ENCODE data around the gene KCND1. TPM values are rescaled to one million over a fixed set of nuclear protein-coding genes. Genes with fewer than 3 reads are reported as not detected.

KCND1 gene
- total RNA-seq, 1 donor from 2014 or later: 3.0 TPM

DNA sequence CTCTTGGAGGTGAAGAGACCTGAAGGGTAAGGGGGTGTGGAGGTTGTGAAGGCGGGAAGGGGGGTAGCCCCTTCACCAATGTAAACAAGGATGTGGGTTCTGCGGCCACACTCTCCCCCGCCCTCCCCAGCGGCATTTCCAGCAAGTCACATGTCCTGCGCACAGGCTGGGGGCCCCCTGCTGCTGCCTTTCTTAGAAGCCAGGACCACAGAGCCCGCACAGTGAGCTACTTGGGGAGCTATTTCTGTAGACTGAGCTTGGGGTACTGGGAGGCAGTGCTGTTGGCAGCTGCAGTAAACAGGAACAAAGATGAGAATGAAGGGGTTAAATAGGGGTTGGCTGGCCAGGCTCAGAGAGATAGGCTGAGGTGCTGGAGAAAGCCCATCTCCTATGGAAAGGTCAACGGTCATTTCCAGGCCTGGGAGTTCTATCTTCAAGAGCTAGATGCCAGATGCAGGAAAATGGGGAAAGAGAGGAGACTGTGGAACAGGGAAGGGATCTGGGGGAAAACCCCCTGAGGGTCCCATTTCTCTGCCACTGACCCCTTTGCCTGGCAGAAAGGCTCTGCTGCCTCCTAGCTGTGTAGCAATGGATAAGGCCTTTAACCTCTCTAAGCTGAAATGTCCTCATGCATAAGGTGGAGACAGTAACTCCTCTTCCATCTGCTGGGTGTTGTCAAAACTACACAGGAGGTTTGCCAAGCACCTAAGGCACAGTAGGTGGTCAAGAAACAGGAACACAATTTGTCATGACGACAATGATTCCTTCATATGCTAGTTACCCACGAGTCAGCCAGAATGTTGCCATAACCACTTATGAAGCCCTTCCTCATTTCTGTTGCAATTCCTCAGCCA is 34.4 kb downstream of the KCND1 start:
- no peaks in the 10 kb centered on the region for H3K4me1 Mint-ChIP-seq (ENCODE audit: unreplicated experiment)
- no peak for DNase-seq (ENCODE audit: extremely low spot score, unreplicated experiment)
- no peak overlapping the region for H3K4me3 Mint-ChIP-seq
- TF ChIP-seq, protein P1, sequence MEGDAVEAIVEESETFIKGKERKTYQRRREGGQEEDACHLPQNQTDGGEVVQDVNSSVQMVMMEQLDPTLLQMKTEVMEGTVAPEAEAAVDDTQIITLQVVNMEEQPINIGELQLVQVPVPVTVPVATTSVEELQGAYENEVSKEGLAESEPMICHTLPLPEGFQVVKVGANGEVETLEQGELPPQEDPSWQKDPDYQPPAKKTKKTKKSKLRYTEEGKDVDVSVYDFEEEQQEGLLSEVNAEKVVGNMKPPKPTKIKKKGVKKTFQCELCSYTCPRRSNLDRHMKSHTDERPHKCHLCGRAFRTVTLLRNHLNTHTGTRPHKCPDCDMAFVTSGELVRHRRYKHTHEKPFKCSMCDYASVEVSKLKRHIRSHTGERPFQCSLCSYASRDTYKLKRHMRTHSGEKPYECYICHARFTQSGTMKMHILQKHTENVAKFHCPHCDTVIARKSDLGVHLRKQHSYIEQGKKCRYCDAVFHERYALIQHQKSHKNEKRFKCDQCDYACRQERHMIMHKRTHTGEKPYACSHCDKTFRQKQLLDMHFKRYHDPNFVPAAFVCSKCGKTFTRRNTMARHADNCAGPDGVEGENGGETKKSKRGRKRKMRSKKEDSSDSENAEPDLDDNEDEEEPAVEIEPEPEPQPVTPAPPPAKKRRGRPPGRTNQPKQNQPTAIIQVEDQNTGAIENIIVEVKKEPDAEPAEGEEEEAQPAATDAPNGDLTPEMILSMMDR (conservative IDR thresholded peaks at IDR 0.05): no peak
- H3K27ac Mint-ChIP-seq: no peak overlapping the region
- H3K36me3 Mint-ChIP-seq: peaks cover 12% of the 10 kb centered on the region
- H3K9me3 Mint-ChIP-seq: peaks cover 4% of the 10 kb centered on the region
- H3K27me3 Mint-ChIP-seq: no peaks in the 10 kb centered on the region

DNA sequence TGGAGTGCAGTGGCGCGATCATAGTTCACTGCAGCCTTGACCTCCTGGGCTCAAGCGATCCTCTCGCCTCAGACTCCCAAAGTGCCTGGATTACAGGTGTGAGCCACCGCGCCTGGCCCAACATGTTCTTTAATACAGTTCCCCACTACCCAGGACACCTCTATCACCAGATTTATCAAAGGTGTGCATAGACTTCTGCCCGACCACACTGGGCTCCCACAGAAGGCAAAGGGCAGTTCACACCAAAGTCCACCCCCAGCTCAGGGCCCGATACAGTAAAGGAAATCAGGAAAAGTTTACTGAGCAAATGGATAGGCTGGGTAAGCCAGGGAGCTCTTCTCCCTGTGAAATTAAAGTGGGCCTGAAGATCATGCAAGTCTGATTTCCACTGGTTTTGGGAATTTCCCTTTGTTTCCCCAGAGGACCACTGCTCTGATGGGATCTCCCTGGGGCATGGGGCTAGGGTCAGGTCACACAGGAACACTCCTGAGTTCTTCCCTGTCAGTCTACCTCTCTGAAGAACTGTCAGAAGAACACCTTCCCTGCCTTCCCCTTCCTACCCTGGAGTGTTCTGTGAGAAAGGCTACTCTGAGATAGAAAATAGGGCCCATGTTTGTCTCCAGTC is 35.1 kb downstream of the KCND1 start:
- Mint-ChIP-seq H3K4me3 (no peak overlapping the region), H3K27me3 (no peaks in the 10 kb centered on the region), H3K36me3 (peaks cover 12% of the 10 kb centered on the region), H3K9me3 (peaks cover 4% of the 10 kb centered on the region), H3K27ac (no peak overlapping the region), H3K4me1 (ENCODE audit: unreplicated experiment) (no peaks in the 10 kb centered on the region)
- TF ChIP-seq, protein P1 (conservative IDR thresholded peaks at IDR 0.05): no peak
- no peak for DNase-seq (ENCODE audit: extremely low spot score, unreplicated experiment)

DNA sequence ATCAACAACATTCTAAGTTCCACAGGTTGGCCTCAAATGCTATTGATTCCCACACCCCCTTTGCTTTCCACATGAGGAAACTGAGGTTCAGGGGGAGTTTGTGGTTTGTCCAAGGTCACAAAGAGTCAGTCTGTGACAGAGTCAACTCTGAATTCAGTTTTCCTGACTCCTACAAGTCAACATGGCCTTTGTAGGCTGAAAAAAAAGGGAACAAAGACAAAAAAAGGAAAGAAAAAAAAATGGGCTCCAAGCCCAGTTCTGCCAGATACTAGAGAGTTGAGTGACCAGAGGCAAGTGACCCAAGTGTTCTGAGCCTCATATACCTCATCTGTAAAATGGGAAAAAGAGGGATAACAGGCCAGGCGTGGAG is 36.4 kb downstream of the KCND1 start:
- no peaks in the 10 kb centered on the region for H3K27me3 Mint-ChIP-seq
- TF ChIP-seq, protein P1 (conservative IDR thresholded peaks at IDR 0.05): no peak
- peaks cover 14% of the 10 kb centered on the region for H3K36me3 Mint-ChIP-seq
- DNase-seq (ENCODE audit: extremely low spot score, unreplicated experiment): no peak
- H3K4me3 Mint-ChIP-seq: no peak overlapping the region
- peaks cover 4% of the 10 kb centered on the region for H3K9me3 Mint-ChIP-seq
- no peaks in the 10 kb centered on the region for H3K4me1 Mint-ChIP-seq (ENCODE audit: unreplicated experiment)
- H3K27ac Mint-ChIP-seq: no peak overlapping the region

DNA sequence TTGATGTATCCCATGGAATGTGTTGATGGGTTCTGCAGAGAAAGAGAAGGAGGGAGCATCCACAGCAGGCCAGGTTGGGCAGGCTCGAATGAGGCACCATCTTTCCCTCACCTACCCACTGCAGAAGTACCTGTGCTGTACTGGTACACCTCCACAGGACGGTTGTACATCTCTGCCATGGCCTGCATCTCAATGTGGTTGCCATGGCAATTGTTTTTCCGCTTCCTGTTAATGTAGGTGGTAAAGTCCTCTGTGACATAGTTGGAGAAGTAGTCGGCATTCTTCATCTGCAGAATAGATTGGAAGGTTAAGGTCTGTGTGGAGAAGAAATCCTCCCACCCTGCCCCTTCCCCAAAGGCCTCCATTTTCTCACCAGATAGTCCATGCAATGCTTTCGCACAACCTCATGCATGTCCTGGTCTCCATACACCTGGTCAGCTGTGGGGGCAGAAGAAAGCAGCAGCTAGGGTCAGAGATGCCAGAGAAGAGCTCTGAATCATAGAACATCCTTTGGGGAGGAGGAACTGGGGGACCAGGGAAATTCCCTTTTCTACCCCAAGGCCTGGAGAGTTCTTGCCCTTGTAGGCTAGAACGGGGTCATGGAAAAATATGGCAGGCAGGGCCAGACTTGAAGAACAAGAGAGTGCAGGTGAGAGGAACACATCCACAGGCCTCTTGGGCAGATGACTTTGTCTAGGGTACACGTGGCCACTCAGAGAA is 36.9 kb downstream of the KCND1 start:
- H3K4me1 Mint-ChIP-seq (ENCODE audit: unreplicated experiment): no peaks in the 10 kb centered on the region
- no peak overlapping the region for H3K27ac Mint-ChIP-seq
- no peak overlapping the region for H3K4me3 Mint-ChIP-seq
- no peak for DNase-seq (ENCODE audit: extremely low spot score, unreplicated experiment)
- TF ChIP-seq, protein P1 (conservative IDR thresholded peaks at IDR 0.05): no peak
- H3K9me3 Mint-ChIP-seq: peaks cover 4% of the 10 kb centered on the region
- H3K36me3 Mint-ChIP-seq: peaks cover 17% of the 10 kb centered on the region
- H3K27me3 Mint-ChIP-seq: no peaks in the 10 kb centered on the region

DNA sequence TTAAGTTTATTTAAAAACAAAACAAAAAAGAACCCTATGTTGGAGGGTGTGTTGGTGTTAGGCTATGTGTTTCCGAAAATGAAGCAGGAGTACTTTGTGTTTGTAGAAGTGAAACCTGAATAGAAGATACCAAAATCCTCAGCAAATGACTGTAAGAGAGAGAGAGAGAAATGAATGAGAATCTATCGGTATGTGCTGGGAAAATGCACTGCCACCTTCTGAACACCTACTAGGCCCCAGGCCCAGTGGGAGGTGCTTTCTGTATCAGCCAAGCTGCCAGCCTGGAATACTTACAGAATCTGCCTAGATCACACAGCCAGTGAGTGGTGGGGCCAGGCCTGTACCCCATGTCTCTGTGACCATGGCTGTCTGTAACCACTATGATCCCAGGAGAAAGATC is 37.9 kb downstream of the KCND1 start:
- peaks cover 4% of the 10 kb centered on the region for H3K9me3 Mint-ChIP-seq

More for the DNA sequence above, 37.9 kb downstream of the KCND1 start:
- TF ChIP-seq, protein P1 (conservative IDR thresholded peaks at IDR 0.05): no peak
- Mint-ChIP-seq H3K36me3 (peaks cover 17% of the 10 kb centered on the region), H3K27ac (no peak overlapping the region), H3K4me3 (no peak overlapping the region), H3K4me1 (ENCODE audit: unreplicated experiment) (no peaks in the 10 kb centered on the region), H3K27me3 (no peaks in the 10 kb centered on the region)
- no peak for DNase-seq (ENCODE audit: extremely low spot score, unreplicated experiment)
